Measurements from ENCODE around the gene CLPTM1L.

- TF ChIP-seq CTCF (conservative IDR thresholded peaks at IDR 0.05) (no peak), ZFX (IDR thresholded peaks at IDR 0.05) (no peak)
Observed at GRCh38 chr5:1302258-1302657, 42.6 kb downstream of the CLPTM1L start.

Measured in C4-2B (cell line).